Left colon (tissue), 2 donors: ENCODE measurements around the gene ETV4. TPM values are rescaled to one million over a fixed set of nuclear protein-coding genes. Genes with fewer than 3 reads are reported as not detected.

Experiments used
- ATAC-seq: fragments of 200-7000 bp; cut with Tn5 transposase; one replicate; pipeline ENCODE4 v1.9.1; 2020; ENCODE audit warnings: mild to moderate bottlenecking, moderate library complexity
- DNase-seq, 2 donors: peaks; one replicate each; pipeline ENCODE4 v3.0.0-alpha.2; 2020
- intact Hi-C, 2 donors: fragments of 100-400 bp; cut with DNase I in 1 of 2; cut with micrococcal nuclease in 1 of 2; formaldehyde crosslinking; loops; one replicate each; pipeline versions ENCODE4 v1.11.2 to v1.14.0; 2022; cut with DNase I, micrococcal nuclease
- total RNA-seq, 2 donors: library from RNA; stranded (reverse); fragmentation: NEBNext Ultra II Directional; extraction: Animal tissue kit (Norgen Biotek cat#: 25700); gene quantifications; one replicate each; pipeline ENCODE4 v1.2.1, GENCODE V29; 2021
- donor health status: DM: no; HTN: no; CAD: no.
- donor health status: DM: yes; HTN: yes; CAD: no.

The ETV4 gene
- total RNA-seq, 2 donors from 2014 or later, result 0.89 to 0.95 TPM

DNA sequence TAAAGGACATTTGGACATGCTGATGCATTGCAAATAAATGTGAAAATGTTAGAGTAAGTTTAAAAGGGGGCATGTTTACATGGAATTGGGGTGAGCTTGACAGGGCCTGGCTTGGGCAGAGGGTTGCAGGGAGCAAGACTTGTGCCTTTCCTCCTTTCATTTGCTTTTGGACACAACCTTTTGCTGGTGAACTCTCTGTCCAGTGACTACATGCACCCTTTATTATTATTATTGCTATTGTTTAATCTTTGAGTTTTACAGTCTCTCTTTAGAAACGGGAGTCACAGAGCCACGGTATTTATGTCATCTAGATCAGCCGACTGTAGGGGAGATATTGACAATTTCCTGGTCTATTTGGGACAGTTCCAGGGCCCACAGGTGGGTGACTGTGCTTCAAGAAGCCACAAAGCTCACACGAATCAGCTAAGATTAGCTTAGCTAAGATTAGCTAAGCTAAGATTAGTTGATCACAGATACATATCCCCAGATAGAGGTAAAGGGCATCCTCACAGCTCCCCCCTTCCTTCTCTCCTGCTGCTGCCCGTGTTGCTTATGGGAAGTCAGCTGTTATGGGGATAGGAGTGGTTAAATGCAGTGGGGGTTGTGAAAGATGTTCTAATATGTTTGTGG, 28.9 kb upstream of the ETV4 start:
- DNase-seq (no peak), ATAC-seq (no peak)
- intact Hi-C loops, result loop anchor here in 1 of 2 donors (10.0 kb wide), 1 partner anchor 180 kb away; the partner anchor contains the start of gene SOST

DNA sequence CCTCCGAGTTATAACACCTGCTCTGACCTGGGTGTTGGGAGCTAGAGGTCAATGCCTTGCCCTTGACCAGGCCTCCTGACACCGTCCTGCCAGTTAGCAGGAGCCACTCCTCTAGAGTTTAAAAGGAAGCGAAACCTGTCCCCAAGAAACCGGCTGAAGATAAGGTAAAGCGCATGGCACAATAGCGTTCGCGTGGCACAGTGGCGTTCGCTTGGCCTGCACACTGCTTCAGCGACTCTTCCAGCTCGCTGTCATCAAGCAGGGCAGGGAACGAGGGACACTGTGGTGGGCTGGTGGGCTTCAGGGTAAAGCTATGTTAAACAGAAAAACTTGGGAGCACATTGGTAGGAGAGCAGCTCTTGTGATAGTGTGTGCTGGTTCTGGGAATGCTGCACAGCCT, 28.2 kb upstream of the ETV4 start:
- ATAC-seq, result peak; percentile 77
- intact Hi-C loops, result loop anchor here in 1 of 2 donors (10.0 kb wide), 1 partner anchor 180 kb away; the partner anchor contains the start of gene SOST

DNA sequence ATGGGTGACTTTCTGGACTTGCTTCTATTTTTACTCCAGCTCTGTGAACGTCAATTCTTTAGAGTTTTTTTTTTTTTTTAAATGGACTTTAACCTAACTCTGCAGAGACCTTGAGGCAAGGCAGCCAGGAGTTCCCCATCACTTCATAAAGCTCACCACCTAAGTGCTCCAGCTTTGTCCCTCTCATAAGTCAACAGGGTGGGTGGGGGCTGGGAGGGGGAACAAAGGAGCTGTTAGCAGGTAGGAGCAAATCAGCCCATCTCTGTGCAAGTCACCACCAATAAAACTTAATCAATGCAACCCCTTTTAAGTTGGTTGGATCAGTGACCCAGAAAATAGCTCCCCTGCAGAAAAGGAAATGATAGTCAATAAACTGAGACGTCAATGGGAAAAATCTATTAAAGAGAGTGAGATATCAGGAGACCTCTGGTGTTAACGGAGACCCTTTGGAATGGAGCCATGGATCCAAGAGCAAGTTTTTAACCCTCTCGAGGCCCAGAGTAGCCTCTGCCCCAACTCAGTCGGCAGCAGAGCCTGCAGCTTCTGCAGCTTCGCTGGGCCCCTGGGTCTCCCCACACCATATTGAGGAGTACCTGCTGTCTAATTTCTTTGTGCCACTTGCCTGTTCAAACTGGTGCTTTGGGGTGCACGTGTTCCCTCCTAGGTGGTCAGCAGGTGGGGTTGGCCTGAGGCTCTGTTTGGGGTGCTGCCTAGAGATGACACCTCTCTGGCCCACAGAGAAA, 27.6 kb upstream of the ETV4 start:
- intact Hi-C loops, result loop anchor here in 1 of 2 donors (10.0 kb wide), 1 partner anchor 181 kb away; the partner anchor contains the start of gene SOST
- peak; percentile 59 for ATAC-seq
- DNase-seq, result no peak

More for the DNA sequence above, 28.2 kb upstream of the ETV4 start:
- peak in 1 of 2 donors; percentile 39 for DNase-seq

DNA sequence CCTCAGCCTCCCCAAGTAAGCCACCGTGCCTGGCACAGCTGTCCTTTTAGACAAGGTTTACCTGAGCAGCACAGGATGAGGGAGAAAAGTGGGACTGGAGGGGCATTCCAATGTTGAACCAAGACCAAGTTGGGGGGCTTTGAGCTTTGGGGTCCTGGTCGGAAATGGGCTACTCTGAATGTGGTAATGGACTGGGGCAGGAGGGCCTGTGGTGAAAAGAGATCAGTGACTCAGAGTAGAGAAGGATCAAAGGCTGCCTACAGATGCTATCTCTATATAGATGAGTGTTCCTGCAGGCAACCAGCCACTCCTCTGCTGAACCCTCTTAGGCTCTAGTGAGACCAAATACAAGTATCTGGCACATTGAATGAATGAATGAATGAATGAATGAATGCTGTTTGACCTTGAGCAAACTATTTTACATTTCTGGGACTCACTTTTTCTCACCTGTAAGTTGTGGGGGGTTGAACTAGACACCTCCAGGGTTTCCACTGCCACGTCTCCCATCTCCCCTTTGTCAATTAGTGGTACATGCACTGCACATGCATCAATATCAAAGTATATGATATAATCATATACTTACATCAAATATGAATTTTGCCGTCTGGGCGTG, 26.3 kb upstream of the ETV4 start:
- intact Hi-C loops, result loop anchor here in 1 of 2 donors (10.0 kb wide), 1 partner anchor 182 kb away; the partner anchor contains the start of gene SOST

DNA sequence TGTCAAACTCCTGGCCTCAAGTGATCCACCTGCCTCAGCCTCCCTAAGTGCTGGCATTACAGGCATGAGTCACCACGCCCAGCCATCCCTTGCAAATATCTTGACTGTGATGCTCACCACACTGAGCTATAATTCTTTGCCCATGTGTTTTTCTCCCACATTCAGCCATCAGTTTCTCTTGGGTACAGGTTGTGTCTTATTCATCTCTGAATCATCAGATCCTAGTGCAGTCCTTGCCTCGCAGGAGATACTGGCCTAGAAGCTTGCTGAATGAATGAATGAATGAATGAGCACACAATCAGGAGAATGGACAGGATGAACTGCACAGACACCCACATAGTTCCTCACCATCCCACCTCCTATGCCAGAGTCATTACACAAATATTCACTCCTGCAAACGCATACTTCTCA, 24.4 kb upstream of the ETV4 start:
- no peak for ATAC-seq
- intact Hi-C loops, result loop anchor here in 1 of 2 donors (10.0 kb wide), 1 partner anchor 184 kb away; the partner anchor contains the start of gene SOST
- no peak for DNase-seq

More for the DNA sequence above, 26.3 kb upstream of the ETV4 start:
- no peak for ATAC-seq
- no peak for DNase-seq

DNA sequence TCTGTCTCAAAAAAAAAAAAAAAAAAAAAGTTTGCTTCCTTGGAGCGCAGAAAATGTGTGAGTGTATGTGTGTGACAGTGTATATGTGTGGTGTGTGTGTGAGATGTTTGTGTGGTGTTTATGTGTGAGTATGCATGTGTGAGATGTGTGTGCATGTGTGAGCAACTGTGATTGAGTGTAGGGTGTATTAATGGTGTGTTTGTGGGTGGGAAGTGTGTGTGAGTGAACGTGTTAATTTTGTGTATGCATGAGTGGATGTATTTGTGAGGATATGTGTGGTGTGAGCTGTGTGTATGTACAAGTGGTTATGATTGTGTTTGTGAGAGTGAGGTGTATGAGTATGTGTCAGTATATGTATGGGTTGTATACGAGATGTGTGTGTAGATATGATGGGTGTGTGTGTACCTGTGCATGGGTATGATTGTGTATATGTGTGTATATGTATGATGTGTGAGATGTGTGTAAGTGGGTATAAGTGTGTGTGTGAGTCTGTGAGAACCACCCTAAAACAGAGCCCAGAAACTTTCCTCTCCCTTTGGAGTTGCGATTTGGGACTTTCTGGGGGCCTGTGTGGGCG, 22.5 kb upstream of the ETV4 start:
- DNase-seq, result no peak
- no peak for ATAC-seq
- intact Hi-C loops, result no loop called here

DNA sequence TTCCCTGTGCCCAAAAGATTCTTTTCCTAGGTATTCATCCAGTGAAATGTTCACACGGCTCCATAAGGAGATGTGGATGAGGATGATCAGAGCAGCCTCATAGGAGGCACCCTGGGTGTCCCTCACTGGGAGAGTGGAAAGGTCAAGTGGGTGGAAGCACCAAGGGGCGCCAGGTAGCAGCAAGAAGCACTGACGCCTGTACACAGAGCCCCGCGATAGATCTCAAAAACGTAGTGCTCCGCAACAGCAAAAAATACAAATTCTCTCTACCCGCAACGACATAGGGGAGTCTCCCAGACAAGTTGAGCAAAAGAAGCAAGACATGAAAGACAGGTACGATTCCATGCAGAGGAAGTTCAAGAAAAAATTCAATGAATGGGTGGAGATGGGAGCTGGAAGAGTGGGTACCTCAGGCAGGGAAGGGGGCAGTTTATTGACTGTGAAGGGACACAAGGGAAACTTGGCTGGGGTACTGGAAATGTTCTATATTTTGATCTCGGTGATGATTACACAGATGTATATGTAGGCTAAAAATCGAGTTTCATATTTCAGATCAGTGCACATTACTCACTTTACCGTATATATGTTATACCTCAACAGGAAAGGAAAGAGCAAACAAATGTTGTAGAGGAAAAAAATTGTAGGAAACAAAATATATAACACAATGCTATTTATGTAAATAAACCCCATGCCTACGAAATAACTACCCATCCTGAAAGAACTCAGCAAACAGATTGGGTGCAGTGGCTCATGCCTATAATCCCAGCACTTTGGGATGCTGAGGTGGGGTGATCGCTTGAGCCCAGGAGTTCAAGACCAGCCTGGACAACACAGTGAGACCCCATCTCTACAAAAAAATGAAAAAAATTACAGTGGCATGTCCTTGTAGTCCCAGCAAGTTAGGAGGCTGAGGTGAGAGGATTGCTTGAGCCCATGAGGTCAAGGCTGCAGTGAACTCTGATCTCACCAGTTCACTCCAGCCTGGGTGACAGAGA, 17.8 kb upstream of the ETV4 start:
- intact Hi-C loops, result no loop called here
- ATAC-seq, result no peak
- no peak for DNase-seq

DNA sequence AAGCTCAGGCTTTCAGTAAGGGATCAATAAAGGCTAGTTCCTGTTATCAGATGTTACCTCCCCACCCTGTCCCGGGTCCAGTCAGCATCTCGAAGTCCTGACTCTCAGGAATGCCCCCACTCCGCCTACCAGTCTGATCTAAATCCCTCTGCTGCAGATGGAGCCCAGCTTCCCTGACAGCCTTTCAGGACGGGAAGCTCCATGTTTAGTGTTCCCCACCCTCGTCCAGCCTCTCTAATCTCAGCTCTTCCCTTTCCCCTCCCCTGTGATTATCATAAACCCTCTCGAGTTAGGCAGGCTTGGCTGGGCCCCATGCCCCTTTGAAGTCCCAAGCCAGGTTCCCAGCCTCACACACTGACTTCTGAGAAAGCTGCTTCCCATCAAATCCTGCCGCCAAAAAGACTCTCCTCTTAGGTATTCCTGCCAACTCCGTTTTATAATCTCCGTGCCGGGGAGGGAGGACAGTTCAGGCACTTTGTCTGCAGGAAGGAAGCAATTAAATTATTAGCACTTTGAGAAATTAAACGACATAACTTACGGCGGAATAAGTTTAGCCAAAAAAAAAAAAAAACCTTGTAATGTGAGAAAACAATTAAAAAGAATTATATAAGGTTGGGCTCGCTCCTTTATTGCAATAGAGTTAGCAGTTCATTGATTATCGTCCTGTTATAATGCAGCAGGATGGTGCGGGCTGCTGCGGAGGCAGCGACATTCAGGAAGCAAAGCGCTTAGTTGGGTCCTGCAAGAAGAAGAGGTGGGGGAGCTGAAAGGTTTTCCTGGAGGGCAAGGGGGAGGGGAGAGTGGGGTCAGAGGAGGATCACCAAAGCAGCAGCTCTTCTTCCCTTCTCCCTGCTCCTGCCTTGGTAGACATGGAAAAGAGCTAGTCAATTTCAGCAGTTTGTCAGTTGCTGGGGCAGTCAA, 16.8 kb upstream of the ETV4 start:
- no peak for DNase-seq
- ATAC-seq, result peak; percentile 47

DNA sequence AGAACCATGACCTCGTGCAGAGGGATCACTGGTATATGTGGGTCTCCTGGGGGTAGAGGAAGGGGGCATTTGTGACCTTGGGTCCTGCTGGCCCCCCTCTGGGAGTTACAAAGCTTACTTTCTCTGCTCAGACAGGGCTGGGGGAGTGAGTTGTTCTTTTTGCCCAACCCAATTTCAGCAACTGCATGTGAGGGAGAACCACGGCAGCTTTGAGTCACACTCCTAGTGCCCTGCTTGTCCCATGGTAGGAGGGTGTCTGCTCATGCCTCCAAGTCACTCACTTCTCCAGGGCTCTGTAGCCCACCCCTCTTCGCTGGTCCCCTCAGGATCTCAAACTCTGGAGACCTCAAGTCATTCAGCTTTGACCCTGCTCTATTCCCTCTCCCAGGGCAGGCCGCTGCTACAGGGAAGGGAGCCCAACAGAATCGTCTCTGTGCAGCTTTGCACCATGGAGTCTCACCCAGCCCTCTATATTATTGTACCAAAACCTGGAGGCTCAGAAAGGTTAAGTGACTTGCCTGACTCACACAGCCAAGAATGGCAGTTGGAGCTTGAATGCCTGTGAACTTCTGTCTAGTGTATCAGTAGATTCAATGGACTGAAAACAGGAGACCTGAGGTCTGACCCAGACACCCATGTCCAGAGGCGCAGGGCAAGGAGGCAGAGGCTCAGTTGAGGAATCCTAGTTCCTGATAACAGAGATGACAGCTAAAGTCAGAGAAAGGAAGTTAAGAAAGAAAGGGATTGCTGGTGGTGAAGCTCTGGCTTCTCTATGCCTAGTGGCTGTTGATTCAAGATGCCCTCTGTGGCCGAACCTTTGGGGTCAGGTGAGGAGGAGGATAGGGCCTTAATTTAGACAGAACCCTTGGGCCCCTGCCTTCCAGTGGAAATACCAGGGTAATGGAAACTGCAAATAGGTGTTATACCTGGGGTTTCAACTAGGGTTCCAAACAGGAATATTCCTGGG, 14.6 kb upstream of the ETV4 start:
- intact Hi-C loops, result no loop called here
- ATAC-seq, result no peak

More for the DNA sequence above, 16.8 kb upstream of the ETV4 start:
- intact Hi-C loops, result no loop called here

DNA sequence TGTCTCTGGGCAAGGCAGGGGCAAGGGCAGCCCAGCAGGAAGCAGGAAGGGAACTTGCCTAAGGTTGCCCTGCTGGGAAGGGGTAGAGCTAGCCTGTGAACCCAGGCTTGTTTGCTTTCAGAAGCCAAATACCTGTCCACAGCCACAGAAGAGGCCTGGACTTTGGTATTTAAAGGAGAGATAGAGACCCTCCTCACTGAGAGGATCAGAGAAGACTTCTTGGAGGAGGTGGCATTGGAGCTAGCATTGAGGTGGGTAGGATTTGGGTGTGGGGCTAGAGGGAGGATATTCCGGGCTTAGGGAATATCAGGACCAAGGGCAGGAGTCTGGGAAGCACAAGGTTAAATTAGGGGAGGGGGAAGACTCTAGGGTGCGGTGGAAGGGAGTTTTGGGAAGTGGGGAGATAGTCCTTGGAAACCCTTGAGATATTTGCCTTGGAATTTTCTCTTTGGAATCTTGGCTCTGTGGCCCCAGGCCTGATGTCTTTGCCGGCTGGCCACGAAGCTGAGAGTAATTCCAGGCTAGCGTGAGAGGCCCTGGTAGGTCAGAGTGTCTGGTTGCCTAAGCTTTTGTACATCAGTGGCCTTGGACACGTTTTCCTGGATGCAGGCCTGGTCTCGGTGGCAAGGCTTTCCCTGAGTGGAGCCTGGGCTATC, 13.1 kb upstream of the ETV4 start:
- intact Hi-C loops, result no loop called here
- no peak for ATAC-seq
- no peak for DNase-seq

More for the DNA sequence above, 14.6 kb upstream of the ETV4 start:
- DNase-seq, result no peak

DNA sequence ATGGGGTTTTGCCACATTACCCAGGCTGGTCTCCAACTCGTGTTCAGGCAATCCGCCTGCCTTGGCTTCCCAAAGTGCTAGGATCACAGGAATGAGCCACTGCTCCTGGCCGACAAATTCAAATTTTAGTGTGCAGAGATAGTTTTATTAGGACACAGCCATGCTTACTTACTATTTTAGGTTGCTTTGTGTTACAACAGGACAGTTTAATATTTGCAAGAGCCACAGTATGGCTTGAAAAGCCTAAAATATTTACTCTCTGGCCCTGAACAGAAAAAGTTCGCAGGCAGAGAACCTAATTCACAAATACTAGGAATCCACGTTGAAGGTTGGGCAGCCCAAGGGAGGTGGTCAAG, 12.6 kb upstream of the ETV4 start:
- DNase-seq (no peak), ATAC-seq (no peak)

DNA sequence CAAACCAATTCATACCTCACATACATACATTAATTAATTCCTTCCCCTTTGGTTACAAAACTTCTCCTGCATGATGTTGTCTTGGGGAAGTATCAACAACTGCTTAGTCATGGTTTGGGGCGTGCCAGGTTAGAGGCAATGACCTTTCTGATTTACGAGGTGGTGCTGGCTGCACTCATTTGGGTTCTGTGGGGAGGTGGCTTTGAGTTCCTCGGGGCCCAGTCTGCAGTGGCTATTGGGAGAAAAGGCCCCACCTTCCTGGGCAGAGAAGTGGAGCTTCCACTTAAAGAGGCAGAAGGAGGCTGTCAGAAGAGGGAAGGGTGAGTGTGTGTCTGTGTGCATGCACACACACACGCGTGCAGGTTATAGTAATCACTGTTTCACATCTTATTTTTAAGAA, 10.2 kb upstream of the ETV4 start:
- DNase-seq (peak; percentile 56 to 72), ATAC-seq (peak; percentile 73)
- intact Hi-C loops, result no loop called here

More for the DNA sequence above, 12.6 kb upstream of the ETV4 start:
- intact Hi-C loops, result no loop called here

DNA sequence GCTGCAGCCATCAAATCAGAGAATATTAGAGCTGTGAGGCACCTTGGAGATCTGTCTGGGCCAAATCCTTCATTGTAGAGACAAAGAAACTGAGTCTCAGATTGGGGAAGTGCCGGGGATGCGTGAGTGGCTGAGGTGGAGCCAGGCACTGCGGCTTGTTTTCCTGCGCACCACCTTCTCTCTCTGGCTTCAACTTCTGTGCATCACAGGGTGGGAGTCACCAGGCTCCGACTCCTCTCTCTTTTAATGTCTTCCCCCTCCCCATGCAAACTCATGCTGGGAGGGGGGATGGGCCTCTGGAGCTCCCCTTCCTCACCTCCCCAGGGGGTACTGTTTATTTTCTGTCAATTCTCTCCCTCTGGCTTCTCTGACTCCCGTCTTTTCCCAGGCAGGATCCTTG, 8.7 kb upstream of the ETV4 start:
- no peak for DNase-seq

DNA sequence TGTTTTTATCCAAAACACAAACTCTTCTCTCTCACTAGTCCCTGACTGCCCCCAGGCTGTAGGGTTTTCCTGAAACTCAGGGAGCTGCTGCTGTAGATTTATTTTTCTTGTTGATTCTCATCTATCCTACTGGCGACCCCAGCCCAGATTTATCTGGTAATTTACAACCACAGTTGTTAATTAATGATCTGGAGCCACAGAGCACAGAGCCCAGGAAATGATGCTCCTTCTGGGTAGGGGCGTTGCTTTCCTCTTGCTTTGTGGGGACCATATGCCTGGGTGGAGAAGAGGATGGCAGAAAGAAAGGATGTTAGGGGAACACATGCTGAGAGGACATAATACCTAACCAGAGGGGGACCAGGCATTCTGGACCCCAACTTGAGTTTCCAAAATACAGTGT, 7.4 kb upstream of the ETV4 start:
- intact Hi-C loops, result no loop called here
- ATAC-seq (no peak), DNase-seq (no peak)

More for the DNA sequence above, 8.7 kb upstream of the ETV4 start:
- ATAC-seq, result no peak
- intact Hi-C loops, result no loop called here

DNA sequence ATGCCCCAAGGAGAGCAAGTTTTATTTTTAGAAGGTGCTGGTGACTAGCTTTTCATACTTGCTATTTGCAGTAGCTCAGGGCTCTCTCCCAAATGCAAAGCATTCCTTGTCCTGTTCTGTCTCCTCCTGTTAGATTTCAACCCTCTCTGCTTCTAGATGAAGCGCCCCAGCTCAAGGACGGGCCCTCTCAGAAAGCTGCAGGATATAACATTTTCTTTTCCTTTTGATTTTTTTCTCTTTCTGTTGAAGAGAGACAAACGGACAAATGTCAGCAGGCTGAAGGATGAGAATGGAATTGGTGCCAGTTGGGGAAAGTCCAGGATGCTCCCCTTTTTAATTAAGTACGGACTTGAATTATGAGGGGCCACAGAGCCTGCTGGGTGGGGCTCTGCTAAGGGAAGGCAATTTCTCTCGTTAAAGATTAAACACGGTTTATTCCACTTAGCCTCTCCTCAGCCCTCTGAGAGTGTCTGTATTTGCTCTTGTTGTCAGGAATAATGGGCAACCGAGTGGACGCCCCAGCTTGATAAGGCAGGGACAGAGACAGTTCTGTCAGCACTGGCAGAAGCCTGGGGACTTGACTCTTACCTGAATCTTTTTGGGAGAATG, 6.2 kb upstream of the ETV4 start:
- DNase-seq (peak in 1 of 2 donors; percentile 37), ATAC-seq (peak; percentile 49)
- intact Hi-C loops, result no loop called here
